ENCODE results near the gene ZNF232.
"Not testable (repeated sequence)": the region's sequence is repeated elsewhere in the genome, so short reads cannot be mapped to it uniquely, and the experiment has no call there.

The ZNF232 gene

GRCh38 chr17:5077781-5078105 is 33.9 kb downstream of the ZNF232 start:
- no peak for DNase-seq (ENCODE audit: low read depth)
- H3K4me3 ChIP-seq (ENCODE audit: low read depth, low read length), result peak overlapping the region; percentile 69
- no peak for TF ChIP-seq CTCF (IDR thresholded peaks at IDR 0.05; ENCODE audit: low read depth, low read length, missing control alignments)

GRCh38 chr17:5077275-5077674 is 34.4 kb downstream of the ZNF232 start:
- not testable (repeated sequence) for H3K4me3 ChIP-seq (ENCODE audit: low read depth, low read length); DNase-seq (ENCODE audit: low read depth)

GRCh38 chr17:5075472-5075871 is 36.2 kb downstream of the ZNF232 start:
- H3K4me3 ChIP-seq (ENCODE audit: low read depth, low read length); DNase-seq (ENCODE audit: low read depth): not testable (repeated sequence)

GRCh38 chr17:5069724-5070123 is 42.0 kb downstream of the ZNF232 start:
- H3K4me3 ChIP-seq (ENCODE audit: low read depth, low read length), result no peak overlapping the region
- no peak for TF ChIP-seq CTCF (IDR thresholded peaks at IDR 0.05; ENCODE audit: low read depth, low read length, missing control alignments)
- no peak for DNase-seq (ENCODE audit: low read depth)

GRCh38 chr17:5068236-5068635 is 43.4 kb downstream of the ZNF232 start:
- no peak overlapping the region for H3K4me3 ChIP-seq (ENCODE audit: low read depth, low read length)
- DNase-seq (ENCODE audit: low read depth), result no peak
- no peak for TF ChIP-seq CTCF (IDR thresholded peaks at IDR 0.05; ENCODE audit: low read depth, low read length, missing control alignments)

- DNase-seq (ENCODE audit: low read depth), result no peak
- TF ChIP-seq CTCF (IDR thresholded peaks at IDR 0.05; ENCODE audit: low read depth, low read length, missing control alignments), result no peak
- no peak overlapping the region for H3K4me3 ChIP-seq (ENCODE audit: low read depth, low read length)
Observed at GRCh38 chr17:5065227-5065744, 46.4 kb downstream of the ZNF232 start.

All from GM12864 (cell line).